RKO (cell line): Measurements from ENCODE around the gene PITHD1.
A peak's percentile ranks its signal among the peaks of the same experiment; 100 is the strongest.
"Not testable (repeated sequence)": the region's sequence is repeated elsewhere in the genome, so short reads cannot be mapped to it uniquely, and the experiment has no call there.

Source experiments
- DNase-seq: peaks from one replicate; pipeline ENCODE4 v3.0.0-alpha.2; 2016; ENCODE audit warnings: low spot score

PITHD1 gene, protein sequence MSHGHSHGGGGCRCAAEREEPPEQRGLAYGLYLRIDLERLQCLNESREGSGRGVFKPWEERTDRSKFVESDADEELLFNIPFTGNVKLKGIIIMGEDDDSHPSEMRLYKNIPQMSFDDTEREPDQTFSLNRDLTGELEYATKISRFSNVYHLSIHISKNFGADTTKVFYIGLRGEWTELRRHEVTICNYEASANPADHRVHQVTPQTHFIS

DNA sequence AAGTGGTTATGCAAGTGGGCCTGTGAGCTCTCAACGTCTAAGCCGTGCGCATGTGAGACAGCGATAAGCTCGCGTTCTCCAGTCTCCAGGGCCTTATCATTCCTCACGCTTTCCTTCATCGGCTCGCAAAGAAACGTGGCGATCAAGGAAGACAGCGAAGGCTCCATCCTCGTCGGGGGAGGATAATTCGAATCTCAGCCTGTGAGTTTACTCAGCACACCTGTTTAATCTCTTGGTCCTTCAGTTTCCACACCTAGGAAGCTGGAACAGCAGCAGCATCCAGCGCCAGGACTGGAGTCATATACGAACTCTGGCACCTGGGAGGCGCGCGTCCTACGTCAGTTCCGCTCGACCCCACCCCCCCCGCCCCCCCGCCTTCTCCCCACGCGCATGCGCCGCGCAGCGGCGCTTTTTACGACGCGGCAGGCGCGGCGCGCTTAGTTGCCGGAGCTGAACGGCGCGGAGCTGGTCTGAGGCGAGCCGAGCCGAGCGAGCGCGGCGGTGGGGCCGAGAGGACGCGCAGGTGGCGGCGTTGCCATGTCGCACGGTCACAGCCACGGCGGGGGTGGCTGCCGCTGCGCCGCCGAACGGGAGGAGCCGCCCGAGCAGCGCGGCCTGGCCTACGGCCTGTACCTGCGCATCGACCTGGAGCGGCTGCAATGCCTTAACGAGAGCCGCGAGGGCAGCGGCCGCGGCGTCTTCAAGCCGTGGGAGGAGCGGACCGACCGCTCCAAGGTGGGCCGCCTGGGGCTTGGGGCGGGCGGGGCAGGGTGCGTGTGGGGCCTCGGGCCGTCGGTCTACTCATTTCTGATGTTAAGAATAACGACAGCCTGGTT, at the start of gene PITHD1:
Gene PITHD1, plus strand, starts transcription at position 440 of the 836 bp plus-strand sequence. Its CDS starts 98 bp downstream, at position 538.
- DNase-seq, result peak; percentile 92

GRCh38 chr1:23732363-23733224, 45.6 kb upstream of the PITHD1 start:
- DNase-seq, result peak; percentile 52

DNA sequence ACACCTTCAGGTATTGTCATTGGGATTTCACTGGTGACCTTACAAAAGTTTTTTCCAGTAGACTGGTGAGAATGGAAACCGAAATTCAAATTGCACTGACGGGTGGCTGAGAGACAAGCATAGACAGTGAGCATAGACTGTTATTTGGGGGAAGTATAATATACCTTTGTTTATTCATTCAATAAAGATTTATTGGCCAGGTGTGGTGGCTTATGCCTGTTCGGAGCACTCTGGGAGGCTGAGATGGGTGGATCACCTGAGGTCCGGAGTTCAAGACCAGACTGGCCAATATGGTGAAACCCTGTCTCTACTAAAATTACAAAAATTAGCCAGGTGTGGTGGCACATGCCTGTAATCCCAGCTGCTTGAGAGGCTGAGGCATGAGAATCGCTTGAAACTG, 44.9 kb upstream of the PITHD1 start:
- not testable (repeated sequence) for DNase-seq

- no peak for DNase-seq
Observed at GRCh38 chr1:23736437-23737134, 41.6 kb upstream of the PITHD1 start.

- DNase-seq, result no peak
Observed at GRCh38 chr1:23741609-23742008, 36.6 kb upstream of the PITHD1 start.

DNA sequence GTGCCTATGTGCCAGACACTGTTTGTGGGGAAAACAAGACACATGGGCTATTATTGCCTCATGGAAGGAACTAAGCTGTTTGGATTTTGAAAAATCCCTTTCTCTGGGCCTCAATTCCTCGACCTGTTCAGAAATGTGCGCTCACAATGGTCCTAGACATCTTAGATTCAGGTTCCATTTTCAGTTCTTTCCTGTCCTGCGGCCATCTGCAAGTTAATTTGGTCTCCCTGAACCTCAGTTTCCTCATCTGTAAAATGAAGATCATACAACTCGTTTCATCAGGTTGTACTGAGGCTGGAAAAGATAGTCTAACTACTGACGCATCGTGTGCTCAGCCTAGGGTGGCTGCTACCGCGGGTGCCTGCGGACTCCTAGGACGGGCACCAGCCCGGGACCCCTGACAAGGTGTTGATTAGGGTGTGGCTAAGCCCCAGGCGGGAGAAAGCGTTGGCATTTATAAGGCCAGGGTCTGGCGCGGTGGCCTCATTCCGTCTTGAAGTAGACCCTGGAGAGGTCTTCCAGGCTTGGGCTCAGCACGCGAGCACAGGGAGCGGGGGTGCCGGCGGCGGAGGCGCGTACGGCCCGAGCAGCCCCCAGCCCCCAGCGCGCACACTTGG, 35.4 kb upstream of the PITHD1 start:
- peak; percentile 66 for DNase-seq

DNA sequence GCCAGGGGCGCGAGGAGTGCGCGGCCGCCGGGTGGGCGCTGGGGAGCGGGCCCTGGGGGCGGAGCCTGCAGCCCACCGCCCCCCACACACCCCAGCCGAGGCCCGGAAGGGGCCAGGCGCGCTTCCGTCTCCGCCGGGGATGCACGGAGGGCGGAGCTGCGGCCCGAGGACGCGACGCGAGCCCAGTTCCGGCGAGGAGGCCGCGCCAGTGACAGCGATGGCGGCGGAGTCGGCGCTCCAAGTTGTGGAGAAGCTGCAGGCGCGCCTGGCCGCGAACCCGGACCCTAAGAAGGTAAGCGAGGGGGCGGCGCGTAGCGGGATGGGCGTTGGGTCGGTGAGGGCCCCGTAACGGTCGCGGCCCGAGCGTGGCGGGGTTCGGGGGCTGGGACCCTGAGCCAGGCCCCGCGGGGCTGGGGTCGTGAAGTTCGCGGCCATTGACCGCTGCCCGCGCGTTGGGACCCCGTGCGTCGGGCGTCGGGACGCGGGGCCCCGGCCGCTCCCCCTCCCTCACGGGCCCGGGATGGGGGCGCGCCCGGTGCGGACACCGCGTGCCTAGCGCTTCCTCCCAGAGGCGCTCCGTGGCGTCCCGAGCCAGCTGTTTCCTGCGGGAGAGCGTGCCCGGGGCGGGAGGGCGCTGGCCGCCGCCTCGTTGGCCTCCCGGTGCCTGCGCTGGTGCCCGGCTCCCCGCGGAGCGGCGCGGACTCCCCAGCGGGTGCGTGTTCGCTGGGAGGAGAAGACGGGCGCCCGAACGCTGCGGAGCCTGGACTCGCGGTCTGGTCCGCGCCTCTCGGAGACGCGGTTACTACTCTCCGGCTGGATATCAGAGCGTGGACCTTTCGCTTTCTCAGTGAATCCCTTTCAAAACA, 34.7 kb upstream of the PITHD1 start, which contains the start of gene ELOA:
Gene ELOA, plus strand, starts transcription at position 185 of the 866 bp plus-strand sequence. Its CDS starts 33 bp downstream, at position 218.
- DNase-seq, result peak; percentile 75

- peak; percentile 85 for DNase-seq
Observed at GRCh38 chr1:23745515-23745914, 32.7 kb upstream of the PITHD1 start.

DNA sequence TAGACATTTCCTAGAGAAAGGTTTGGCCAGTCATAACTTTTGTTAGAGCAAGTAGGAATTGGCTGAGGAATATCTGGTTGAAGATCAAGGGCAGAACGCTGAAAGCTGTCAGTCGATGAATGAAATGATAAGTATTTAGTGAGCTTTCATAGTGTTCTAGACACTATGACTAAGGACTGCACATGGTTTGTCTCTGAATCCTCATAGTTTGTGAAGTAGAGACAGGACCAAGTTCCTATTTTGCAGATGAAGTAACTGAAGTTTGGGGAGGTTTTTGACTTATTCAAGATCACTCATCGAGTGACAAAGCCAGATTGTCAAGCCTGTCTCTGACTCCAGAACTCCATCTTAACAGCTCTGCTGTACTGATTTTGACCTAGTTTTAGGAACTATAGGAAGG, 30.2 kb upstream of the PITHD1 start:
- DNase-seq, result peak; percentile 19

GRCh38 chr1:23751050-23751814, 27.0 kb upstream of the PITHD1 start:
- peak; percentile 68 for DNase-seq

GRCh38 chr1:23751815-23752200, 26.4 kb upstream of the PITHD1 start:
- DNase-seq, result no peak

GRCh38 chr1:23752909-23753308, 25.3 kb upstream of the PITHD1 start:
- no peak for DNase-seq

- peak; percentile 47 for DNase-seq
Observed at GRCh38 chr1:23756676-23757075, 21.5 kb upstream of the PITHD1 start.

DNA sequence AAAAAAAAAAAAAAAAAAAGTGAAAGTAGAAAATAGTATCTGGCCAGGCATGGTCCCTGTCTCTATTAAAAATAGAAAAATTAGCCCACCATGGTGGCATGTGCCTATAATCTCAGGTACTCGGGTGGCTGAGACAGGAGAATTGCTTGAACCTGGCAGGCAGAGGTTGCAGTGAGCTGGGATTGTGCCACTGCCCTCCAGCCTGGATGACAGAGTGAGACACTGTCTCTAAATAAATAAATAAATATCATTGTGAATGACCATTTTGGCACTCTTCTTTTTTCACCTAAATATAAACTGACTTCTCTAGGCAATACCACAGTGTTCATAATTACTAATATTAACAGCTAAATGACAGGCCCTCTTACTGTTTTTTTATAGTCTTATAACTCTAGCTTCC, 20.4 kb upstream of the PITHD1 start:
- no peak for DNase-seq

GRCh38 chr1:23759277-23759676, 18.9 kb upstream of the PITHD1 start:
- no peak for DNase-seq

DNA sequence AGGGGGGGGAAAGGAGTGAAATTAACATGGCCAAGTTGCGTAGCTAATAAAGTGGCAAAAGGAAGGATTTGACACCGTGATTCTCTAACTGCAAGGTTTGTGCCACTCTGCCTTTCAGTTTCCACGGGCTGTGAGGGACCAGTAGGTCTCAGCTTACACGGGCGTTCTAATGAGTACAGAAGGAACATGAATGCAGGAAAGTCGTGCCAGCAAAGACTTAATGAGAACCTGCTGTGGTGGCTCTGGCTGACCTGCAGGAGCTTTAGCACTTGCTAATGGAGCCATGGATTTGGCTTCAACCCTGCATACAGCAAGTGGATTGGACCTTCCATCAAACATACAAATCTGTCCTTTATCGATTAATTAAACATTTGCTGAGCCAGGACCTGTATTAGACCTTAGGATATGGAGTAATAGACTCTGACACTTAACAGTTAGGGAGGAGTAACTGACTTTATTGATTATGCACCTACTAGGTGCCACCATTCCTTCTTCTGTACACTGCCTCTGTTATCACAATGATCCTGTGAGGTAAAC, 15.1 kb upstream of the PITHD1 start:
- no peak for DNase-seq

DNA sequence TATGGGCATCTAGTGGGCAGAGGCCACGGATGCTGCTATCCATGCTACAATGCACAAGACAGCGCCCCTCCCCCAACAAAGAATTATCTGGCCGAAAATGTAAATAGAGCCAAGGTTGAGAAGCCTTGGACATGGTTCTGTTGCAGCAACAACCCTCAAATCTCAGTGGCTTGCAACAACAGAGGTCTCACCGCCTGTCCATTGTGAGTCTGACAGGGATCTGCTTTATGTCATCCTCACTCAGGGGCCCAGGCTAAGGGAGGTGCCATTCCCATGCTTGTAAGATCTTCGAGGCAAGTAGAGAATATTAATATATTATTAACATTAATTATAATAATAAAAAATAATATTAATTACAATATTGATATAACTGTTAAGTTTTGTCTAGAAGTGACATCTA, 9.5 kb upstream of the PITHD1 start:
- DNase-seq, result no peak

DNA sequence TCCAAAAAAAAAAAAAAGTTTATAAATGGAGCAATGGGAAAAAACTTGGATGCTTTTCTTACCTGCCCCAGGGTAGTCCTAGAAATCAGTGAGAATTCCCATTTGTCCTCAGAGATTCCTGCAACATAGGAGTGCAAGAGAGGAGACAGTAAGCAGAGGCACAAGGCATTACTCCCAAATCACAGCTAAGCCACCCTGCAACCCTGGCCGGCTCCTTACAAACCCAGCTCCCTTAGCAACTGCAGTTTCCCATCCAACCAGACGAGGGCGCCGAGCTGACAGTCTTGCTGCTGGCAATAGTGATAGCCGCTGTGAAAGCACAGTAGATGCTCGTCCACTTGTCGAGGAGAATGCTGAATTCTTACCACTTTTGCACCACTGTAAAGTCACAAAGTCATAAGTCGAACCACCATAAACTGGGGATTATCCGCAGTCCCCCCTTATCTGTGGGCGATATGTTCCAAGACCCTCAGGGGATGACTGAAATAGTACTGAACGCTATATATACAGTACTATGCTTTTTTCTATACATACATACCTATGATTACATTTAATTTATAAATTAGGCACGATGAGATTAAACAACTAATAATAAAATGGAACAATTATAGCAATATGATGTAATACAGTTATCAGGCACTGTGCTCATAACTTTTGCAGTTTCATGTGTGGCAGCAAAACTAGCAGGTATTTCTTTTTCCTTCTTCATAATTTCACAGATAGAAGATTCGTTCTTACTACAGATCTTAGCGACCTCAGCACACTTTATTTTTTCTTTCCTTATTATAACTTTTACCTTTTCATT, 6.0 kb upstream of the PITHD1 start:
- DNase-seq, result peak; percentile 68
